Smooth muscle cell (in vitro differentiated cells): ENCODE data around the gene THAP8. TPM values are rescaled to one million over a fixed set of nuclear protein-coding genes. Genes with fewer than 3 reads are reported as not detected.

ENCODE experiments used
- DNase-seq: peaks from one replicate; lab custom pipeline; 2025; ENCODE audit not compliant: unreplicated experiment; lab: John Stamatoyannopoulos, UW
- H2AFZ ChIP-seq: fragments of 200-600 bp; sonication (generic); 2 replicates; pipeline ENCODE4 v1.6.0; 2016; ENCODE audit warnings: antibody characterized with exemption, low read depth, mild to moderate bottlenecking
- H3F3A ChIP-seq: fragments of 200-600 bp; sonication (generic); 2 replicates; pipeline ENCODE4 v1.6.0; 2017; ENCODE audit warnings: antibody characterized with exemption, low read depth
- H3K27ac ChIP-seq: fragments of 200-600 bp; sonication (generic); 2 replicates; pipeline ENCODE4 v1.5.1; 2016; ENCODE audit warnings: low read depth, mild to moderate bottlenecking
- H3K27me3 ChIP-seq: fragments of 200-600 bp; sonication (generic); 2 replicates; pipeline ENCODE4 v1.6.1; 2016; ENCODE audit warnings: low read depth, mild to moderate bottlenecking
- H3K36me3 ChIP-seq: fragments of 200-600 bp; sonication (generic); 2 replicates; pipeline ENCODE4 v1.5.1; 2016; ENCODE audit warnings: low read depth
- H3K4me1 ChIP-seq: fragments of 200-600 bp; sonication (generic); 2 replicates; pipeline ENCODE4 v1.5.1; 2016; ENCODE audit warnings: low read depth
- H3K4me2 ChIP-seq: fragments of 200-600 bp; sonication (generic); 2 replicates; pipeline ENCODE4 v1.6.0; 2016; ENCODE audit warnings: mild to moderate bottlenecking
- H3K4me3 ChIP-seq: fragments of 200-600 bp; sonication (generic); 2 replicates; pipeline ENCODE4 v1.5.1; 2016; ENCODE audit warnings: mild to moderate bottlenecking
- H3K79me2 ChIP-seq: fragments of 200-600 bp; sonication (generic); 2 replicates; pipeline ENCODE4 v1.6.0; 2016; ENCODE audit warnings: low read depth, mild to moderate bottlenecking
- H3K9ac ChIP-seq: fragments of 200-600 bp; sonication (generic); 2 replicates; pipeline ENCODE4 v1.6.0; 2016; ENCODE audit warnings: low read depth
- H3K9me3 ChIP-seq: fragments of 200-600 bp; sonication (generic); replicated peaks from 2 replicates; pipeline ENCODE4 v1.5.1; 2016; ENCODE audit warnings: low read depth
- H4K20me1 ChIP-seq: fragments of 200-600 bp; sonication (generic); 2 replicates; pipeline ENCODE4 v1.6.0; 2016; ENCODE audit warnings: low read depth
- WGBS: methylation state at CpG from one replicate; pipeline ENCODE4 v1.1.7; 2016; ENCODE audit warnings: low lambda C conversion rate; 5-methylcytosine and 5-hydroxymethylcytosine counted together
- polyA plus RNA-seq: library from polyadenylated mRNA; unstranded; fragments of >200 nt; fragmentation: Nextera tagmentation; extraction: Ambion mirVana; gene quantifications from 2 replicates; pipeline ENCODE4 v1.2.1, GENCODE V29; 2016
- total RNA-seq: library from RNA; depleted of rRNA; stranded (reverse); fragments of >200 nt; gene quantifications from 2 replicates; pipeline ENCODE4 v1.2.3, GENCODE V29; 2014
- TF ChIP-seq, protein P1 (sequence below): fragments of 200-600 bp; sonication (generic); IDR thresholded peaks from 2 replicates; pipeline ENCODE4 v1.5.1; 2017; ENCODE audit warnings: borderline replicate concordance, mild to moderate bottlenecking, antibody characterized with exemption; ENCODE audit not compliant: insufficient read depth, poor library complexity, severe bottlenecking

Gene THAP8
- total and polyA plus RNA-seq, 2 experiments from 2014 or later, result 9.3 to 13.1 TPM

DNA sequence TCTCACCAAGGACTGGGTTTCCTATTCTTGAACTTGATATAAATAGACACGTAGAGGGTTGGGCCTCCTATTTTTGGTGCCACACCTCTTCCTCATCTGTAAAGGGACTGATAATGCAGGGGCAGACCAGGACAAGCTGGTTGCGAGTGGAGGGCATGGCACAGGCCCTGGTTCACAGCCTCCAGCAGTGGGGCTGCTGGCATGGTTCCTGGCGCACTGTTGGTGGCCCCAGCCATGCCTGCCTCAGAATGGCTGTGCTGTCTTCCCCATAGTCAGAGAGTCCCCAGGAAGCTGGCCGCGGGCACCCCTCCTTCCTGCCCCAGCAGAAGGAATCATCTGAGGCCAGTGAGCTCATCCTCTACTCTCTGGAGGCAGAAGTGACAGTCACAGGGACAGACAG, 46.4 kb upstream of the THAP8 start:
- no peak overlapping the region for H3K27ac ChIP-seq
- no peaks in the 10 kb centered on the region for H3K79me2 ChIP-seq
- H3K27me3 ChIP-seq, result no peaks in the 10 kb centered on the region
- 96% methylated on average over 5 of the region's 5 CpGs for WGBS
- H3K4me2 ChIP-seq, result no peak overlapping the region
- no peaks in the 10 kb centered on the region for H3K36me3 ChIP-seq
- no peak for DNase-seq
- H3K9ac ChIP-seq, result no peak overlapping the region
- H3K4me3 ChIP-seq, result no peak overlapping the region
- H3K4me1 ChIP-seq, result no peaks in the 10 kb centered on the region
- H2AFZ ChIP-seq, result no peak overlapping the region
- no peaks in the 10 kb centered on the region for H4K20me1 ChIP-seq
- H3K9me3 ChIP-seq, result no peaks in the 10 kb centered on the region
- no peaks in the 10 kb centered on the region for H3F3A ChIP-seq
- TF ChIP-seq, protein P1, sequence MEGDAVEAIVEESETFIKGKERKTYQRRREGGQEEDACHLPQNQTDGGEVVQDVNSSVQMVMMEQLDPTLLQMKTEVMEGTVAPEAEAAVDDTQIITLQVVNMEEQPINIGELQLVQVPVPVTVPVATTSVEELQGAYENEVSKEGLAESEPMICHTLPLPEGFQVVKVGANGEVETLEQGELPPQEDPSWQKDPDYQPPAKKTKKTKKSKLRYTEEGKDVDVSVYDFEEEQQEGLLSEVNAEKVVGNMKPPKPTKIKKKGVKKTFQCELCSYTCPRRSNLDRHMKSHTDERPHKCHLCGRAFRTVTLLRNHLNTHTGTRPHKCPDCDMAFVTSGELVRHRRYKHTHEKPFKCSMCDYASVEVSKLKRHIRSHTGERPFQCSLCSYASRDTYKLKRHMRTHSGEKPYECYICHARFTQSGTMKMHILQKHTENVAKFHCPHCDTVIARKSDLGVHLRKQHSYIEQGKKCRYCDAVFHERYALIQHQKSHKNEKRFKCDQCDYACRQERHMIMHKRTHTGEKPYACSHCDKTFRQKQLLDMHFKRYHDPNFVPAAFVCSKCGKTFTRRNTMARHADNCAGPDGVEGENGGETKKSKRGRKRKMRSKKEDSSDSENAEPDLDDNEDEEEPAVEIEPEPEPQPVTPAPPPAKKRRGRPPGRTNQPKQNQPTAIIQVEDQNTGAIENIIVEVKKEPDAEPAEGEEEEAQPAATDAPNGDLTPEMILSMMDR, result no peak

DNA sequence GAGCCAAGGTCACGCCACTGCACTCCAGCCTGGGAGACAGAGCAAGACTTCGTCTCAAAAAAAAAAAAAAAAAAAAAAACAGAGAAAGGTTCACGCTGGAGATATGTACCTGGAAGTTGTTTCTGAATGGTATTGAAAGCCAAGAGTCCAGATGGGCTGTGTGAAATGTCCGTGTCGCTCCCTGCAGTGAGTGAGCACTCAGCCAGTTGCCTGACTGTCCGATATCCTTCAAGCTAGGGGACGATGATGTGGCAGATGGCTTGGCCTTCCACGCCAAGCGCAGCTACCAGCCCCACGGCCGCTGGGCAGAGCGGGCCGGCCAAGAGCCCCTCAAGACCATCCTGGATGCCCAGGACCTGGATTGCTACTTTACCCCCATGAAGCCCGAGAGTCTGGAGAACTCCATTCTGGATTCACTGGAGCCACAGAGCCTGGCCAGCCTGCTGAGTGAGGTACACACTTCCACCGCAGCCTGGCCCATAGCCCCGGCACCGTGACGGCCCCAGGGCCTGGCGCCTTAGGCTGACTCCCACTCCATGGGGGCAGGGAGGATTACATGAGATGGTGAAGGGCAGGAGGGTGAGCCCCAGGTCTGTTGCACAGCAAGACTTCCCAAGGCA, 45.2 kb upstream of the THAP8 start:
- H3K9me3 ChIP-seq, result no peaks in the 10 kb centered on the region
- no peaks in the 10 kb centered on the region for H3K27me3 ChIP-seq
- H3F3A ChIP-seq, result no peaks in the 10 kb centered on the region
- no peak overlapping the region for H2AFZ ChIP-seq
- no peak overlapping the region for H3K27ac ChIP-seq
- H3K79me2 ChIP-seq, result no peaks in the 10 kb centered on the region
- no peak for DNase-seq
- H3K4me1 ChIP-seq, result no peaks in the 10 kb centered on the region
- 94% methylated on average over 19 of the region's 19 CpGs for WGBS
- H3K36me3 ChIP-seq, result no peaks in the 10 kb centered on the region
- no peak overlapping the region for H3K9ac ChIP-seq
- no peak overlapping the region for H3K4me3 ChIP-seq
- TF ChIP-seq, protein P1, result no peak
- no peak overlapping the region for H3K4me2 ChIP-seq
- H4K20me1 ChIP-seq, result no peaks in the 10 kb centered on the region

DNA sequence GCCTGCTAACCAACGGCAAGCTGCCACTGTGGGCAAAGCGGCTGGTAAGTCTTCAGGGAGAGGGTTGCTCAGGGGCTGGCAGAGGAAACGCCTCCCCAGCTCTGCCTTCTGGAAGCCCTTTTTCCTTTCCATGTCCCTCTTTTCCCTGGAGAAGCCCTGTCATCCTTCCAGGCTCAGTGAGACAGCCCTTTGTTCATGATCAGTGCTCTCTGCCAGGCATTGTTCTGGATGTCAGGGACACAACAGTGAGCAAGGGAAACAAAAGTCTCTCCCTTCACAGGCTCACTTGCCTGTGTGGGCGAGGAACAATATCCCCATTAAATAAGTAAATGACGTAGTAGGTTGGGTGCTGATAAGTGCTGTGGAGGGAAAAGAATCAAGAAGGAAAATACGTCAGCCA, 43.0 kb upstream of the THAP8 start:
- no peak overlapping the region for H2AFZ ChIP-seq
- no peaks in the 10 kb centered on the region for H3K27me3 ChIP-seq
- H3K27ac ChIP-seq, result no peak overlapping the region
- no peak overlapping the region for H3K4me2 ChIP-seq
- no peaks in the 10 kb centered on the region for H3K9me3 ChIP-seq
- H3K4me1 ChIP-seq, result no peaks in the 10 kb centered on the region
- no peak overlapping the region for H3K9ac ChIP-seq
- no peak overlapping the region for H3K4me3 ChIP-seq
- H4K20me1 ChIP-seq, result no peaks in the 10 kb centered on the region
- no peaks in the 10 kb centered on the region for H3K36me3 ChIP-seq
- no peaks in the 10 kb centered on the region for H3K79me2 ChIP-seq
- TF ChIP-seq, protein P1, result no peak
- no peak for DNase-seq
- no peaks in the 10 kb centered on the region for H3F3A ChIP-seq
- WGBS, result 96% methylated on average over 6 of the region's 6 CpGs

DNA sequence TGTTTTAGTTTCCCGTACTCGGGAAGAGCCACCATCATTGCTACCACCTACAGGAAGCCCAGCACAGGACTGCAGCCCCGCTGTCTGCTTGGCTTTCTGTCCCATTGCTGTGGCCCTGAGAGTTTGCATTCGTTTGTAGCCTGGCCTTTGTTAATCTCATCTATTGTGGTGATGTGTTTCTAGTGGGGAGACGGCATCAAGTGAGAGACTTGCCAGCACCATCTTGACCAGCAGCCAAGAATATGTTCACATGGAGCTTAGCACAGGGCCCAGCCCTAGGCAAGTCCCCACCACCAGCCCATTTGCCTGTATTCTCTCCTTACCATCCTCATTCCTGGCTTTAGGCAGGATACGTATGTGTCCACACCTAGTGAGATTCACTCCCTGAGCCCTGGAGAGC, 39.6 kb upstream of the THAP8 start:
- no peak overlapping the region for H2AFZ ChIP-seq
- no peaks in the 10 kb centered on the region for H3K79me2 ChIP-seq
- H3K27me3 ChIP-seq, result no peaks in the 10 kb centered on the region
- 87% methylated on average over 6 of the region's 6 CpGs for WGBS
- H3K4me1 ChIP-seq, result no peaks in the 10 kb centered on the region
- H3F3A ChIP-seq, result no peaks in the 10 kb centered on the region
- TF ChIP-seq, protein P1, result no peak
- no peak for DNase-seq
- no peak overlapping the region for H3K4me2 ChIP-seq
- H3K9me3 ChIP-seq, result no peaks in the 10 kb centered on the region
- H4K20me1 ChIP-seq, result no peaks in the 10 kb centered on the region
- H3K36me3 ChIP-seq, result no peaks in the 10 kb centered on the region
- H3K4me3 ChIP-seq, result no peak overlapping the region
- no peak overlapping the region for H3K27ac ChIP-seq
- H3K9ac ChIP-seq, result no peak overlapping the region
